Measurements from ENCODE around the gene DUS3L.

The DUS3L gene

GRCh38 chr19:5823579-5824281 is 32.8 kb upstream of the DUS3L start:
- intact Hi-C loops (cut with DNase I) = no loop called here
- no peak for DNase-seq

DNA sequence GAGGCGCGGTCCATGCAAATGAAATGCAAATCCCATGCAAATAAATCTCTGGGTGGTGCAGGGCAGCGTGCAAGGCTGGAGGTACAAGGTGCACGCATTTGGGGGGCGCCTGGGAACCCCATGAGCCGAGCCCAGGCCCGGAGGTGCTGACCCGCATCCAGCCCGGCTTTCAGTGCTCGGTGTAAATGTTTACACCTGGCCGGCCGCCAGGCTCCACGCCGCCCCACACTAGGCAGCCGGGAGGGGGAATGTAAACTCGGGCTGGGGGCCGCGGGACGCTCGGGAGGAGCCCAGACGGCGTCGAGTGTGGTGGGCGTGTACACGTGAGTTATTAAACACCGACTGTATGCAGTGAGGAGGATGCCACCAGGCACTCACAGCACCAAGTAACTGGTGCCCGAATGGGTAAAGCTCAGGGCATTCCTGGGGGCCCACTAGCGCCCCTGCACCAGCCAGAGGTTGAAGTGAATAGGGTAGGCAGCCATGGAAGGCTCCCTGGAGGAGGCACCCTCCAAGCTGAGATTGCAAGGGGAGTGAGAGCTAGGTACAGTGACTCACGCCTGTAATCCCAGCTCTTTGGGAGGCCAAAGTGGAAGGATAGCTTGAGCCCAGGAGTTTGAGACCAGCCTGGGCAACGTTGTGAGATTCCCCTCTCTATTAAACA is 31.4 kb upstream of the DUS3L start:
- intact Hi-C loops (cut with DNase I) = no loop called here
- DNase-seq = no peak

GRCh38 chr19:5821521-5822180 is 30.7 kb upstream of the DUS3L start:
- intact Hi-C loops (cut with DNase I) = no loop called here
- DNase-seq = no peak

DNA sequence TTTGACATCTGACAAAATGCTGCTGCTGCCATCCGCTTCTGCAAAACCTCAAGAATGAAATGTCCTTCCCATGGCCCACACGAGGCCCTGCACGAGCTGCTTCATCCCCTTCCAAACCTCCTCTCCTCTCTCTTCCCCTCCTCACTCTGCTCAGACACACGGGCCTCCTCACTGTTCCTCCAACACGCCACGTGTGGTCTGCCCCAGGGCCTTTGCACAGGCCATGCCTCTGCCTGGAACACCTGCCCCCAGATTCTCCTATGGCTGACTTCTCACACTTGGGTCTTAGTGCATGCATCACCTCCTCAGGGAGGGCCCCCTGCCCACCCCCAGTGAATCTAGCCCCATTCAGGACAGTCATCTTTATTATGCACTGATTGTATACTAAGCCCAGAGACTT is 29.8 kb upstream of the DUS3L start:
- intact Hi-C loops (cut with DNase I) = no loop called here
- no peak for DNase-seq

DNA sequence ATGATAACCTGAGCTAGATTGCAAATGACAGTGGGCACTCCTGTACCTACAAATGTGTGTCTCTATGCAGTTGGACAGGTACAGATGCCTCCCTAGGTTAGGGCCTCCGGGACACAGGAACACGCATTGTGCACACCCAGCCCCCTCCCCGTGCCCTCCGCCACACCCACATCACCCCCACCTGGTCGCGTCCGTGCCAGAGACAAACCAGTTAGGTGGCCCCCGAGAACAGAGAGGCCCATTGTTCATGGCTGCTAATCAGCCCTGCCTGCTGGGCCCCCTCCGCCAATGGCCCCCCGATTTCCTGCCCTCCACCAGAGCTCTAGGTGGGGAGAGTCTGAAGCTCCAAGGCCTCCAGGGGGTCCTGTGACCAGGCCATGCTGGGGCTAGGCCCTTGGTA is 27.6 kb upstream of the DUS3L start:
- no peak for DNase-seq
- intact Hi-C loops (cut with DNase I) = no loop called here

GRCh38 chr19:5817218-5817617 is 26.3 kb upstream of the DUS3L start:
- no peak for DNase-seq
- intact Hi-C loops (cut with DNase I) = no loop called here

DNA sequence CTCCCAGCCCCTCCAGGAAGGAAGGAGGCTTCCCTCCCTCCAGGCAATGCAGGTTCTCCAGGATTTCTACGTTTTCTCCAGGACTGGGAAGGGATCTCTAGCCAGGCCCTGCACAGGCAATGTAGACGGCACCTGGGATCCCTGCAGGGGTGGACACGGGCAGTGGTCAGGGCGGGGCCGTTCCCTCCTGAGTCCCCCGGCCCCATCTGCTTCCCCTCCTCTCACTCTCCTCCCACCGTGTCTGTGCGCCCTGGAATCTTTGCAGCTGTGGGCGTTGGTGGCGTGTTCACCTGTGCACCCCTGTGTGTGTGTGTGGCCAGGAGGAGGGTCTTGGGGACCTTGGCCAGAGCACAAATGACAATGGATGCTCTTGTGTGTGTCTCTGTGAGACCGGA is 23.9 kb upstream of the DUS3L start:
- DNase-seq = no peak
- intact Hi-C loops (cut with DNase I) = no loop called here

DNA sequence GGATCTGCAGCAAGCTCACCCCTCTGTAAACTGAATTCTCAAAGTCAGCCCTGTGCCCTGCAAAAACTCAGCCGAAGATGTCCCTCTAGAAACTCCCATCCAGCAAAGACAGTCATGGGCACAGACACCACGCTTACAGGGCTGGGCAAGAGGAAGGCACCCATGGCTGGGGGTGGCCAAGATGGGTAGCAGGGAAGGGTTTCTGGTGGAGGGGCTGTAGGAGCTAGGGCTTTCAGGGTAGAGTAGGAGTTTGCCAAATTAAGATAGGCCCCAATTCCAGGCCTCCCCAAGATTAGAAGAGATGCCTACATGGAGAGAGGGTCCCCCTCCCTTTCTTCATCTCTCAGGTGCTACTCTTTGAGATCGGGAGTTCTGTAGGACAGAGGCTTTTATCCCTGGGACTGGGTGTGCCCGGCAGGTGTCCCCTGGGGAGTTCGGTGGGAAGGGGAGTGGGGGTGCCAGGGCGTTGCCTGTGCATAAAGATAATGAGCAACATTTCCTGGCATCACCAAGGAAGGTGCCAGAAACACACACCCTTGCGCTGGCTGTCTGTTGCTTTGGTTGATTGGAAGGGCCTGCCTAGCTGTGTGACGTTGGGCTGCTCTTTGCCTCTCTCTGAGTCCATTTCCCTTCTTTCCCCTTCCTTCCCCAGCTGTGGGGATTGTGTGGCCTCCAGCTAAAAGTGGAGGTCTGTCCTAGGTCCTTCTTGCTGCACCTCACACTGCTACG is 23.3 kb upstream of the DUS3L start:
- intact Hi-C loops (cut with DNase I) = no loop called here
- no peak for DNase-seq

DNA sequence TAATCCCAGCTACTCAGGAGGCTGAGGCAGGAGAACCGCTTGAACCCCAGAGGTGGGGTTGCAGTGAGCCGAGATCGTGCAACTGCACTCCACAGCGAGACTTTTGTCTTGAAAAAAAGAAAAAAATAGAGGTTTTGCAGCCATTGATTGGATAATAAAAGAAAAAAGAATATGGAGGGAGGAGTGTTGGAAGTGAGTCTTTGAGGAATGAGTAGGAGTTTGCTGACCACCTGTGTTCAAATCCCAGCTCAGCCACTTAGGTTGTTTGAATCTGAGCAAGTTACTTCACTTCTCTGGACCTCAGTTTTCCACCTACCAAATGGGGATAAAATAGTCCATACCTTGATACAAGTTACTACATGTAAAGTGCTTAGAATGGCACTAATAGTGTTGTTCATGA is 20.2 kb upstream of the DUS3L start:
- intact Hi-C loops (cut with DNase I) = no loop called here
- DNase-seq = no peak

DNA sequence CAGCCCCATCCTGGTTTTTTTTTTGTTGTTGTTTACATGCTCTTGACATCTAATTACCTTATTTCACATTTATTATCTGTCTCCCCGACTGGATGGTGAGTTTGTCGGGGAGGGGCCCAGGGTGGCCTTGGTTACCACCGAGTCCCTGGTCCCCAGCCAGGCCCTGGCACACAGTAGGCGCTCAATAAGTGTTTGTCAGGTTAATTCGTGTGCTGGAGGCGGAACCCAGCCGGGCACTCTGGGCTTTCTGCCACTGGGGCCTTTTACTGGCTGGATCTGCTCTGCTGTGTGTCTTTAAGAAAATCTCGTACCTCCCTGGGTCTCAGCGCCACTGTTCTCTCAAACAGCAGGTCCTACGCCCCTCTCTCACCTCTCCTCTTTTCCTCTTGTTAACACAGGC is 18.5 kb upstream of the DUS3L start:
- intact Hi-C loops (cut with DNase I) = no loop called here
- no peak for DNase-seq

GRCh38 chr19:5809053-5809452 is 18.1 kb upstream of the DUS3L start:
- no peak for DNase-seq
- intact Hi-C loops (cut with DNase I) = no loop called here

- DNase-seq = peak in 2 of 10 donors; percentile 72 to 73
- intact Hi-C loops (cut with DNase I) = no loop called here
These were observed 17.3 kb upstream of the DUS3L start for GRCh38 chr19:5808120-5808816.

GRCh38 chr19:5806905-5807304 is 15.9 kb upstream of the DUS3L start:
- DNase-seq = no peak
- intact Hi-C loops (cut with DNase I) = no loop called here

DNA sequence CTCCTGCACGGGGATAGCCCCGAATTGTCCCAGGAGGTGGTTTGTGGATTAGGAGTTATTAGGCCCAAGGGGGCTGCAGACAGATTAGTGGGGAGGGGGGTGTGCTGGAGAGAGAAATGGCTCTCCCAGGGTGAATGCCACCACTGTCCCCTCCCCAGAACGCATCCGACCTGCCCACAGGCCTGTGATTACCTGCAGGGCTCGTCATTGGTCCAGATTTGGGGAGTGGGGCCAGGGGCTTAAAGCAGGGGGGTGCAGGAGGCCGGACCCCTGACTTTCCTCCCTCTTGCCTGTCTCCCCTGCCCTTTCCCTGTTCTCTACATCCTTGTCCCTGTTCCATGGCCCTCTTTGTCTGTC is 15.1 kb upstream of the DUS3L start:
- DNase-seq = no peak
- intact Hi-C loops (cut with DNase I) = no loop called here

DNA sequence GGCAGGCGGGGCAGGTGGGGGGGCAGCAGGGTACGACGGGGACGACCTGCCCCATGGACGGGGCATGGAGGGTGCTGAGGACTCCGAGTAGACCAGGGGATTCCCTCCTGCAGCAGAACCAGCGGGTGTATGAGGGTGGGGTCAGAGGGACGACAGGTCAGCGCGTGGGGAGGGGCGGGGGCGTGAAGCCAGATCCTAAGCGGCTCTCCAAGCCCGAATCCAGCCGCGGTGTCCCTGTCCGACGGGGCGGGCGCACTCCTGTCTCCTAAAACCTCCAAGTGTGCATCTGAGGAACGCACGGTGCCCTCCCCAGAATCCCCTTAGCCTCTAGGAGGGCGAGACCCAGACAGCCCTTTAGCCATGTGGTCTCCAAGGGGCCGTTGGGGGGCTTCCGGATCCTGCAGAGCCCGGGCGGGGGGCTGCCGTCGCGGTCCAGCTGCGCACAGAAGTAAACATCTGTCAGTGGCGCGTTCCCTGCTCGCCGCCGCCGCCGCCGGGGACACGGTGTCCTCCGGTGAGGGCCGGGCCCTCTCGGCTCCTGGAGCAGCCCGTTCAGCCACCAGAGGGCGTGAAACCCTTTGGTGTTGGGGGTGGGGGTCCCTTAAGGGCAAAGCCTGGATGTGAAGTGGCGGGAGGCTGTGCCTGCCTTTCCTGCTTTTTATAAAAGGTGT is 14.6 kb upstream of the DUS3L start:
- peak in 1 of 10 donors; percentile 87 for DNase-seq
- intact Hi-C loops (cut with DNase I) = no loop called here

DNA sequence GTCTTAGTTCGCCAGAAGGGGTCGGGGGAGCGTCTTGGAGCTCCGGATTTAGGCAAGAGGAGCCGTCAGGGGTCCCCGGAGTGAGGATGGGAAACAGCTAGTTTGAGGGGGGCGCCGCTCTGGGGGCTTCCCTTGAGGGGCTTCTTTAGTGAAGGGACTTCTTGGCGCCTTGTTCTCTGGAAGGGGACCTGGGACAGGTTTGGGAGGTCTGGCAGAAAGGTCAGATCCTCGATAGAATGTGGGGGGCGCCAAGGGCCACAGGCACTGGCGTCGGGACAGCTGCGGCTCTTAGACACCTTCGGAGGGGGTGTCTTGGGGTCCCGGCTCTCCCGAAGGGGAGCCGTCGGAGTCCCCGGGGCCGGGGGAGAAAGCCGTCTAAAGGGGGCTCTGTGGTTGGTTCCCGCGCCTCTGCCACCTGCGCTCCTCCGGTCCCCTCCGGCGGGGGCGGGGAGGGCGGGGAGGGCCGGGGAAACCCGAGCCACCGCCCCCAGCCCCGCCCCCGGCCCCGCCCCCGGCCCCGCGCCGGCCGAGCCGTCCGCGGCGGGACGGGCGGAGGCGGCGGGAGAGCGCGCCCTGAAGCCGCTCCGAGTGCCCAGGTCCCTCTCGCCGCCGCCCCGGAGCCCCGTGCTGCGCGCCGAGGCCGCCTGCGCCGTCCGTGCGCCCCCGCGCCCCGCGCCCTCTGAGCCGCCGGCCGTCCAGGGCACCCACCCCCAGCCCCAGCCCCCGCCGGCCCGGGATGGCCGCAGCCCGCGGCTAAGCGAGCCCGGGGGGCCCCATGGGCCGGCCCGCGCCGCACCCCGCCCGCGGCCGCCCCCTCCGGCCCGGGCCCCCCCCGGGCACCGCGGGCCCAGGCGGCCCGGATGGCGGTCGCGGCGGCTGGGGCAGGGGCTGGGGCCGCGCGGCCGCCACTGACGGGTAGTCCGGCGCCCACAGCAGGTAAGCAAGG is 13.8 kb upstream of the DUS3L start, which contains the start of gene NRTN:
Gene NRTN, plus strand, starts transcription at position 552 of the 946 bp plus-strand sequence. CDS start 19,099 bp downstream, outside the sequence.
- DNase-seq = no peak
- intact Hi-C loops (cut with DNase I) = no loop called here

DNA sequence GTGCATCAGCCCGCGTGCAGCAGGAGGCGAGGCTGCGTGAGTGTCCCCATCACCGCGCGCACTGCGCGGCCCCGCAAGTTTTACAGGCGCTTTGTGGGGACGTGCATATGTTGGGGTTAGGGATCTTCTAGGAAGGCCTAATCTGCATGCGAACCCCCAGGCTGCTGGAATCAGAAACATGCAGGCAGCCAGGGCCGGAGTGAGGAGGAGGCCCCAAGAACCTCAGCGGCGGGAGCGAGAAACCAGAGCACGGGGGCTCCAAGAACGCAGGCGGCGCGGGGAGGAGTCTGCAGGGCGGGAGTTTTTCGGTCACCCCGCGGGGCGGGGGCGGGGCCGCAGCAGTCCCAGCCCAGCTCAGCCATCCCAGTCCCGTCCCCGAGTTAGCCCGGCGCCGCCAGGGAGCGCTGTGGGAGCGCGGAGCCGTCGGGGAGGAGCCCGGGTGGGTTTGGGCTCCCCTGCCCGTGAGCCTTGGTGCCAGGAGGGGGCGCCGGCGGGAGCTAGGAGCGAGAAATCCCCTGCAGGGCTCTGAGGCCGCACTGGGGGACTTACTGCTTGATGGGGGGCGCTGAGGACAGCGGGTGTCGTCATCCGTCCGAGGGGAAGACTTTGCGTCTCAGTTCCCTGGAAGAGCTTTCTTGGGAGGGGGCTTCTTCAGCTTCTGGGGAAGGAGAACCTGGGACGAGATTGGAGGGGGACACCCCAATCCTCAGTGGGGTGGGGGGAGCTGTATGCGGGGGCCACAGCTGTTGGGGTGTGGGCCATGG is 13.0 kb upstream of the DUS3L start:
- intact Hi-C loops (cut with DNase I) = no loop called here
- DNase-seq = peak in 7 of 10 donors; percentile 41 to 93 (median 55)

- intact Hi-C loops (cut with DNase I) = no loop called here
- no peak for DNase-seq
These were observed 12.4 kb upstream of the DUS3L start for GRCh38 chr19:5803441-5803751.
